HEK293 (cell line): ENCODE results near the gene KDM4C.

Source experiments
- CTCF ChIA-PET: fragments of 350-600 bp; formaldehyde crosslinking; extraction: SDS; loops from one replicate; lab custom pipeline; 2021; ENCODE audit warnings: antibody characterized with exemption; lab: Yijun Ruan, JAX
- POLR2A ChIA-PET: fragments of 300-600 bp; formaldehyde crosslinking; extraction: SDS; loops from one replicate; lab custom pipeline; 2020; ENCODE audit warnings: antibody characterized with exemption, inconsistent platforms; lab: Yijun Ruan, JAX
- H3K27ac ChIP-seq: fragments of 200-500 bp; sonication (Bioruptor generic); 2 replicates; pipeline ENCODE4 v1.5.1; 2014; ENCODE audit warnings: low read depth, low read length, control low read depth, inconsistent platforms; ENCODE audit errors: extremely low read depth
- H3K36me3 ChIP-seq, 2 experiments: fragments of 200-500 bp in 1 of 2; sonication (Bioruptor generic) in 1 of 2; 1 replicate in 1 of 2; 2 replicates in 1 of 2; pipeline ENCODE4 v1.5.1; 2014 to 2017; ENCODE audit warnings: inconsistent platforms in 2 of 2, low read length in 2 of 2; ENCODE audit not compliant: control insufficient read depth in 2 of 2, insufficient read depth in 1 of 2
- H3K4me1 ChIP-seq: fragments of 200-500 bp; sonication (Bioruptor generic); 2 replicates; pipeline ENCODE4 v1.5.1; 2014; ENCODE audit warnings: mild to moderate bottlenecking, low read length, inconsistent platforms; ENCODE audit not compliant: control insufficient read depth, insufficient read depth
- H3K4me3 ChIP-seq: 2 replicates; pipeline ENCODE4 v1.5.1; 2011; ENCODE audit warnings: low read depth, mild to moderate bottlenecking, control low read depth, low read length, moderate library complexity
- H3K9me3 ChIP-seq: fragments of 200-500 bp; sonication (Bioruptor generic); 2 replicates; pipeline ENCODE4 v1.5.1; 2014; ENCODE audit warnings: low read depth, low read length, inconsistent platforms; ENCODE audit not compliant: control insufficient read depth, insufficient read depth
- EGR2 ChIP-seq: fragments of 450-650 bp; formaldehyde crosslinking; IDR thresholded peaks from 2 replicates; pipeline ENCODE4 v1.5.1; 2016; ENCODE audit warnings: low read depth, missing biosample characterization, missing genetic modification characterization
- REPIN1 ChIP-seq: fragments of 450-650 bp; formaldehyde crosslinking; IDR thresholded peaks from 2 replicates; pipeline ENCODE4 v1.5.1; 2017; ENCODE audit warnings: missing biosample characterization, missing genetic modification characterization, low read depth
- SETDB1 ChIP-seq: IDR thresholded peaks from one replicate; pipeline ENCODE4 v1.6.1; 2017; ENCODE audit warnings: mild to moderate bottlenecking, low read length, moderate library complexity, mixed read lengths; ENCODE audit not compliant: insufficient read length
- YY2 ChIP-seq: fragments of 450-650 bp; formaldehyde crosslinking; IDR thresholded peaks from 2 replicates; pipeline ENCODE4 v1.5.1; 2016; ENCODE audit warnings: missing biosample characterization, missing genetic modification characterization
- ZBTB1 ChIP-seq: fragments of 450-650 bp; formaldehyde crosslinking; IDR thresholded peaks from 2 replicates; pipeline ENCODE4 v1.5.1; 2016; ENCODE audit warnings: missing biosample characterization, missing genetic modification characterization
- ZBTB17 ChIP-seq: fragments of 450-650 bp; formaldehyde crosslinking; IDR thresholded peaks from 2 replicates; pipeline ENCODE4 v1.5.1; 2016; ENCODE audit warnings: missing biosample characterization, missing genetic modification characterization
- ZBTB21 ChIP-seq: fragments of 450-650 bp; formaldehyde crosslinking; IDR thresholded peaks from 2 replicates; pipeline ENCODE4 v1.5.1; 2017; ENCODE audit warnings: missing biosample characterization, missing genetic modification characterization
- ZEB2 ChIP-seq: fragments of 450-650 bp; formaldehyde crosslinking; IDR thresholded peaks from 2 replicates; pipeline ENCODE4 v1.5.1; 2016; ENCODE audit warnings: missing biosample characterization, missing genetic modification characterization
- ZIC2 ChIP-seq: fragments of 450-650 bp; formaldehyde crosslinking; IDR thresholded peaks from 2 replicates; pipeline ENCODE4 v1.5.1; 2016; ENCODE audit warnings: missing biosample characterization, missing genetic modification characterization
- ZNF138 ChIP-seq: fragments of 450-650 bp; formaldehyde crosslinking; IDR thresholded peaks from 2 replicates; pipeline ENCODE4 v1.5.1; 2016; ENCODE audit warnings: missing biosample characterization, missing genetic modification characterization, borderline replicate concordance
- ZNF23 ChIP-seq: fragments of 450-650 bp; formaldehyde crosslinking; IDR thresholded peaks from 2 replicates; pipeline ENCODE4 v1.5.1; 2016; ENCODE audit warnings: missing biosample characterization, missing genetic modification characterization, borderline replicate concordance
- ZNF248 ChIP-seq: fragments of 450-650 bp; formaldehyde crosslinking; IDR thresholded peaks from 2 replicates; pipeline ENCODE4 v1.5.1; 2017; ENCODE audit warnings: missing biosample characterization, missing genetic modification characterization
- ZNF341 ChIP-seq: fragments of 450-650 bp; formaldehyde crosslinking; IDR thresholded peaks from 2 replicates; pipeline ENCODE4; 2016; ENCODE audit warnings: low read depth, missing biosample characterization, missing genetic modification characterization
- ZNF391 ChIP-seq: fragments of 450-650 bp; formaldehyde crosslinking; IDR thresholded peaks from 2 replicates; pipeline ENCODE4 v1.5.1; 2016; ENCODE audit warnings: low read depth, missing biosample characterization, missing genetic modification characterization, borderline replicate concordance
- ZNF48 ChIP-seq: fragments of 450-650 bp; formaldehyde crosslinking; IDR thresholded peaks from 2 replicates; pipeline ENCODE4 v1.5.1; 2016; ENCODE audit warnings: missing biosample characterization, missing genetic modification characterization
- ZNF501 ChIP-seq: fragments of 450-650 bp; formaldehyde crosslinking; IDR thresholded peaks from 2 replicates; pipeline ENCODE4 v1.5.1; 2016; ENCODE audit warnings: missing biosample characterization, missing genetic modification characterization
- ZNF560 ChIP-seq: fragments of 450-650 bp; formaldehyde crosslinking; IDR thresholded peaks from 2 replicates; pipeline ENCODE4 v1.5.1; 2017; ENCODE audit warnings: missing biosample characterization, missing genetic modification characterization, borderline replicate concordance
- ZNF664 ChIP-seq: fragments of 450-650 bp; formaldehyde crosslinking; IDR thresholded peaks from 2 replicates; pipeline ENCODE4 v1.5.1; 2016; ENCODE audit warnings: missing biosample characterization, missing genetic modification characterization
- ZNF747 ChIP-seq: fragments of 450-650 bp; formaldehyde crosslinking; IDR thresholded peaks from 2 replicates; pipeline ENCODE4 v1.5.1; 2016; ENCODE audit warnings: missing biosample characterization, missing genetic modification characterization
- TF ChIP-seq, protein P1 (sequence below): fragments of 450-650 bp; IDR thresholded peaks from 2 replicates; pipeline ENCODE4 v1.5.1; 2018; ENCODE audit warnings: missing biosample characterization, missing genetic modification characterization
- TF ChIP-seq, protein P2 (sequence below): sonication (generic); formaldehyde crosslinking; IDR thresholded peaks from 2 replicates; pipeline ENCODE4 v1.8.1; 2022; ENCODE audit warnings: mild to moderate bottlenecking, moderate library complexity, missing genetic modification reagents
- TF ChIP-seq, protein P3 (sequence below): fragments of 450-650 bp; formaldehyde crosslinking; IDR thresholded peaks from 2 replicates; pipeline ENCODE4 v1.5.1; 2016; ENCODE audit warnings: missing biosample characterization, missing genetic modification characterization, low read depth
- TF ChIP-seq, protein P4 (sequence below): fragments of 450-650 bp; formaldehyde crosslinking; IDR thresholded peaks from 2 replicates; pipeline ENCODE4 v1.5.1; 2016; ENCODE audit warnings: missing biosample characterization, missing genetic modification characterization
- TF ChIP-seq, protein P5 (sequence below): fragments of 450-650 bp; formaldehyde crosslinking; IDR thresholded peaks from 2 replicates; pipeline ENCODE4 v1.5.1; 2016; ENCODE audit warnings: missing biosample characterization, missing genetic modification characterization

The KDM4C gene

DNA sequence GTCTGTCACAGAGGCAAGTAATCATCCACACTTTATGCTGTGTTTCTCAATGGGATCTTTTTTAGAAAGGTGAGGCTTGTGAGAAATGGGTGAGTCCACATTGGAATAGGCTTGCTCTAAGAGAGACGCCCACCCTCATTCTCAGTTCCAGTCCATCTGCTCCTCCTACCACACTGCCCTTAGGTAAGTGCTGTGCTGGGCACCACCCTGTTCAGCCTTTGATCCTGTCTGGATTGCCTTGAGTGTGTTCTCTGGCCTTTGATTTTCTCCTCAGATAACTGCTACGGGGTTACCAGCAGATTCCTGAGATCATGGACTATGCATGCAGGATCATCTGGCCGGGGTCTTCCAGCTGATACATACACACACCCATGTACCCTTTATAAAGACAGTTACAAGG lies 328.6 kb downstream of the KDM4C start:
- CTCF ChIA-PET: no interaction called here

DNA sequence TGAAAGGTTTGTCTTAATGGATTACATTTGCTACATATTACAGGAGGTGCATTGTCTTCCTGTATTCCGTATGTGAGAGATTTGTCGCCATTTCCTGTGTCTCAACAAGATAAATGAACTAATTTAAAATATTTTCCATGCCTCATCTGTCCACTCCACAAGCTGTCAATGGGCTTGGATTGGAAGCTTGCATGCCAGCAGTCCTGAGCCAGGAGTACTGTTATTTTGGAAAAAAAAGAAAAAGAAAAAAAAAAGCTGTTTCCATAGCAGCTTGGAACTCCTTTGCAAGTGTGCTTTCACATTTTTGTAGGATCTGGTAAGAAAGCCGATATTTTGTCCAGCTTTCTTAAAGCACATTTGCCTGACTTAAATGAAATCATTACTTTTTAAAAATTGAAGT lies 330.8 kb downstream of the KDM4C start:
- TF ChIP-seq ZNF664 (no peak), ZIC2 (tag by site-specific recombination) (no peak), SETDB1 (no peak), ZNF248 (tag by site-specific recombination) (no peak), ZNF341 (tag by site-specific recombination) (no peak), EGR2 (tag by site-specific recombination) (no peak), ZEB2 (tag by site-specific recombination) (no peak), ZNF48 (tag by site-specific recombination) (no peak), ZNF560 (tag by site-specific recombination) (no peak), ZNF391 (no peak), ZBTB1 (no peak), ZNF501 (tag by site-specific recombination) (no peak), ZNF23 (tag by site-specific recombination) (no peak), ZNF747 (tag by site-specific recombination) (no peak), ZNF138 (tag by site-specific recombination) (no peak)
- TF ChIP-seq, protein P1, sequence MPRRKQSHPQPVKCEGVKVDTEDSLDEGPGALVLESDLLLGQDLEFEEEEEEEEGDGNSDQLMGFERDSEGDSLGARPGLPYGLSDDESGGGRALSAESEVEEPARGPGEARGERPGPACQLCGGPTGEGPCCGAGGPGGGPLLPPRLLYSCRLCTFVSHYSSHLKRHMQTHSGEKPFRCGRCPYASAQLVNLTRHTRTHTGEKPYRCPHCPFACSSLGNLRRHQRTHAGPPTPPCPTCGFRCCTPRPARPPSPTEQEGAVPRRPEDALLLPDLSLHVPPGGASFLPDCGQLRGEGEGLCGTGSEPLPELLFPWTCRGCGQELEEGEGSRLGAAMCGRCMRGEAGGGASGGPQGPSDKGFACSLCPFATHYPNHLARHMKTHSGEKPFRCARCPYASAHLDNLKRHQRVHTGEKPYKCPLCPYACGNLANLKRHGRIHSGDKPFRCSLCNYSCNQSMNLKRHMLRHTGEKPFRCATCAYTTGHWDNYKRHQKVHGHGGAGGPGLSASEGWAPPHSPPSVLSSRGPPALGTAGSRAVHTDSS: no peak
- TF ChIP-seq, protein P2, sequence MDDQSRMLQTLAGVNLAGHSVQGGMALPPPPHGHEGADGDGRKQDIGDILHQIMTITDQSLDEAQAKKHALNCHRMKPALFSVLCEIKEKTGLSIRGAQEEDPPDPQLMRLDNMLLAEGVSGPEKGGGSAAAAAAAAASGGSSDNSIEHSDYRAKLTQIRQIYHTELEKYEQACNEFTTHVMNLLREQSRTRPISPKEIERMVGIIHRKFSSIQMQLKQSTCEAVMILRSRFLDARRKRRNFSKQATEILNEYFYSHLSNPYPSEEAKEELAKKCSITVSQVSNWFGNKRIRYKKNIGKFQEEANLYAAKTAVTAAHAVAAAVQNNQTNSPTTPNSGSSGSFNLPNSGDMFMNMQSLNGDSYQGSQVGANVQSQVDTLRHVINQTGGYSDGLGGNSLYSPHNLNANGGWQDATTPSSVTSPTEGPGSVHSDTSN: no peak
- TF ChIP-seq, protein P3, sequence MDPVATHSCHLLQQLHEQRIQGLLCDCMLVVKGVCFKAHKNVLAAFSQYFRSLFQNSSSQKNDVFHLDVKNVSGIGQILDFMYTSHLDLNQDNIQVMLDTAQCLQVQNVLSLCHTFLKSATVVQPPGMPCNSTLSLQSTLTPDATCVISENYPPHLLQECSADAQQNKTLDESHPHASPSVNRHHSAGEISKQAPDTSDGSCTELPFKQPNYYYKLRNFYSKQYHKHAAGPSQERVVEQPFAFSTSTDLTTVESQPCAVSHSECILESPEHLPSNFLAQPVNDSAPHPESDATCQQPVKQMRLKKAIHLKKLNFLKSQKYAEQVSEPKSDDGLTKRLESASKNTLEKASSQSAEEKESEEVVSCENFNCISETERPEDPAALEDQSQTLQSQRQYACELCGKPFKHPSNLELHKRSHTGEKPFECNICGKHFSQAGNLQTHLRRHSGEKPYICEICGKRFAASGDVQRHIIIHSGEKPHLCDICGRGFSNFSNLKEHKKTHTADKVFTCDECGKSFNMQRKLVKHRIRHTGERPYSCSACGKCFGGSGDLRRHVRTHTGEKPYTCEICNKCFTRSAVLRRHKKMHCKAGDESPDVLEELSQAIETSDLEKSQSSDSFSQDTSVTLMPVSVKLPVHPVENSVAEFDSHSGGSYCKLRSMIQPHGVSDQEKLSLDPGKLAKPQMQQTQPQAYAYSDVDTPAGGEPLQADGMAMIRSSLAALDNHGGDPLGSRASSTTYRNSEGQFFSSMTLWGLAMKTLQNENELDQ (tag by site-specific recombination): no peak
- TF ChIP-seq, protein P4, sequence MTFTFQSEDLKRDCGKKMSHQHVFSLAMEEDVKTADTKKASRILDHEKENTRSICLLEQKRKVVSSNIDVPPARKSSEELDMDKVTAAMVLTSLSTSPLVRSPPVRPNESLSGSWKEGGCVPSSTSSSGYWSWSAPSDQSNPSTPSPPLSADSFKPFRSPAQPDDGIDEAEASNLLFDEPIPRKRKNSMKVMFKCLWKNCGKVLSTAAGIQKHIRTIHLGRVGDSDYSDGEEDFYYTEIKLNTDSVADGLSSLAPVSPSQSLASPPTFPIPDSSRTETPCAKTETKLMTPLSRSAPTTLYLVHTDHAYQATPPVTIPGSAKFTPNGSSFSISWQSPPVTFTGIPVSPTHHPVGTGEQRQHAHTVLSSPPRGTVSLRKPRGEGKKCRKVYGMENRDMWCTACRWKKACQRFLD (tag by site-specific recombination): no peak
- TF ChIP-seq, all 188 proteins: peak for 0
- Histone ChIP-seq H3K4me1 (no peaks in the 10 kb centered on the region), H3K9me3 (no peaks in the 10 kb centered on the region), H3K36me3 (no peaks in the 10 kb centered on the region), H3K4me3 (no peak overlapping the region), H3K27ac (no peak overlapping the region)
- POLR2A ChIA-PET: interaction anchor here (0.7 kb wide), 1 partner anchor 337 kb away, joined by 4 read pairs; no protein-coding TSS in a partner anchor
- CTCF ChIA-PET: interaction anchor here (0.7 to 1.7 kb wide), 3 partner anchors 36 to 273 kb away, joined by 3 to 5 read pairs (median 4); no protein-coding TSS in a partner anchor

More for the DNA sequence above, 328.6 kb downstream of the KDM4C start:
- Histone ChIP-seq H3K4me1 (no peaks in the 10 kb centered on the region), H3K9me3 (no peaks in the 10 kb centered on the region), H3K4me3 (no peak overlapping the region), H3K36me3 (no peaks in the 10 kb centered on the region), H3K27ac (no peak overlapping the region)
- POLR2A ChIA-PET: no interaction called here
- TF ChIP-seq, protein P5, sequence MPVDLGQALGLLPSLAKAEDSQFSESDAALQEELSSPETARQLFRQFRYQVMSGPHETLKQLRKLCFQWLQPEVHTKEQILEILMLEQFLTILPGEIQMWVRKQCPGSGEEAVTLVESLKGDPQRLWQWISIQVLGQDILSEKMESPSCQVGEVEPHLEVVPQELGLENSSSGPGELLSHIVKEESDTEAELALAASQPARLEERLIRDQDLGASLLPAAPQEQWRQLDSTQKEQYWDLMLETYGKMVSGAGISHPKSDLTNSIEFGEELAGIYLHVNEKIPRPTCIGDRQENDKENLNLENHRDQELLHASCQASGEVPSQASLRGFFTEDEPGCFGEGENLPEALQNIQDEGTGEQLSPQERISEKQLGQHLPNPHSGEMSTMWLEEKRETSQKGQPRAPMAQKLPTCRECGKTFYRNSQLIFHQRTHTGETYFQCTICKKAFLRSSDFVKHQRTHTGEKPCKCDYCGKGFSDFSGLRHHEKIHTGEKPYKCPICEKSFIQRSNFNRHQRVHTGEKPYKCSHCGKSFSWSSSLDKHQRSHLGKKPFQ (tag by site-specific recombination): no peak
- TF ChIP-seq ZNF560 (tag by site-specific recombination): no peak
- no peak for TF ChIP-seq YY2 (tag by site-specific recombination)
- no peak for TF ChIP-seq ZBTB17 (tag by site-specific recombination)
- no peak for TF ChIP-seq ZBTB21
- no peak for TF ChIP-seq REPIN1
